ENCODE results near the gene EGLN1.

EGLN1 gene

DNA sequence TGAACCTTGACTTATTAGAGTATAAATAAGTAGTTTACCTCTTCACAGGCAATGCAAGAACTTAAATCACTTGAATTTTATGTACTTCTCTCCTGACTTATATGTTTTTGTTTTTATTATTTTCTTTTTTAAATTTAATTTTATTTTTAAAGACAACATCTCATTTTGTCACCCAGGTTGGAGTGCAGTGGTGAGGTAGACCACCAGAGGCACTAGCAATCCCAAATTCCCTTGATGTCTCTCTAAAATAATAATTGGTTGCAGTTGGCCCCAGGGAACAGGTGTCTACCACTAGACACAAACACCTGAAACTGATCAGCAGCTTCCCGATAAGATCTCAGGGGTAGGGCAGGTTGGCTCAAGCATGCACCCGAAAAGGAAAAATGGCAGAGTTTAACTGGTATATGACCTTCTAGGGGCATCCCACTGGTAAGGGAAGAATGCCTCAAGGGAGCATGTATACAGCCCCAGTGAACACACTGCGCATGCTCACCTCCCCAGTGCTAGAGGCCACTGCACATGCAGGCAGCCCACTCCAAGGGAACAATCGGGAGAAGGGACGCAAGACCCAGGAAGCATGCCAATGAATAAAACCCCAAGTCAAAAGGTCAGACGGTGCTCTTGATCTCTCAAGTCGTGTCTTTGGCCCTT lies 99.1 kb downstream of the EGLN1 start:
- no peak for DNase-seq

DNA sequence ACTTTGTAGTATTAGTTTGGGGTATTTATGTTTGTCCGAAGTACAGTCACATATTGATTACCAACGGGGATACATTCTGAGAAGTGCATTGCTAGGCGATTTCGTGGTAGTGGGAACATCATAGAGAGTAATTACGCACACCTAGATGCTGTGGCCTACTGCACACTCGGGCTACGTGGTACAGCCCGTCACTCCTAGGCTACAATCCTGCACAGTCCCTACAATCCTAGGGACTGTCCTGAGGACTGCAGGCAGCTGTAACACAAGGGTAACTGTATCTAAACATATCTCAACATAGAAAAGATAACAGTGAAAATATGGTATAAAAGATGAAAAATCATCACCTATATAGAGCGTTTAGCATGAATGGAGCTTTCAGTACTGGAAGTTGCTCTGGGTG lies 103.0 kb downstream of the EGLN1 start:
- DNase-seq = no peak

DNA sequence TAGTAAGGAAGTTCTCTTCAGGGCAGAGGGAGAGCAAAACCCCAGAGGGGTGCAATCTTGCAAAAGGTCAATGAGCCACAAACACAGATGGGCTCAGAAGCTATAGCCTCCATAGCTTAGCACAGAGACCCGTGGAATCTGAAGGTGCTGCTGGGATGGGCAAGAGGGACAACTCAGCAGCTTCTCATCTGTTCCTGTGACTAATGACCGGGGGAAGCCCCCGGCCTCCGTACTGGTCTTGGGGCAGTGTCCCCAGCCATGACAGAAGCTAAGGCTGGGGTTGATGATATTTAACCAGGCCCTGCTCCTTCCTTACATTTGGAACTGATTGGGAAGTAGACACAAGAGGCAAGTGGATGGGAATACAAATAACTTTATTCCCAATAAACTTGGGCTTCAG lies 103.5 kb downstream of the EGLN1 start:
- DNase-seq = no peak

DNA sequence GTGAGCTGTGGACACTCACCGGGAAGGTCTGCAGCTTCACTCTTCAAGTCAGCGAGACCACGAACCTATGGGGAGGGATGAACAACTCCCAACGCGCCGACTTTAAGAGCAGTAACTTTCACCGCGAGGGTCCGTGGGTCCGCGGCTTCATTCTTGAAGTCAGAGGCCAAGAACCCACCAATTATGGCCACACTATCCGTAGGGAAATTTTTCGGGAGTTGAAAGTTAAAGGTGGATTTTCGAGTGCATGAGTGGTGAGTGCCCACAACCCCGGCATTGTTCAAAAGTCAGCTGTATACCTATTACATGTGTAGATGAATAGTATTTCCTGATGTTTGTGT lies 104.1 kb downstream of the EGLN1 start:
- no peak for DNase-seq

- no peak for DNase-seq
Measured at GRCh38 chr1:231317306-231318014, 104.6 kb downstream of the EGLN1 start.

- peak; percentile 10 for DNase-seq
Measured at GRCh38 chr1:231315887-231316286, 106.2 kb downstream of the EGLN1 start.
